Measurements from ENCODE around the gene REEP1. TPM values are rescaled to one million over a fixed set of nuclear protein-coding genes. Genes with fewer than 3 reads are reported as not detected.

Gene REEP1
- polyA plus RNA-seq, 1 donor (not counting 4 experiments of a cell fraction or from before 2014, with no cell fraction given), result 0.30 TPM

DNA sequence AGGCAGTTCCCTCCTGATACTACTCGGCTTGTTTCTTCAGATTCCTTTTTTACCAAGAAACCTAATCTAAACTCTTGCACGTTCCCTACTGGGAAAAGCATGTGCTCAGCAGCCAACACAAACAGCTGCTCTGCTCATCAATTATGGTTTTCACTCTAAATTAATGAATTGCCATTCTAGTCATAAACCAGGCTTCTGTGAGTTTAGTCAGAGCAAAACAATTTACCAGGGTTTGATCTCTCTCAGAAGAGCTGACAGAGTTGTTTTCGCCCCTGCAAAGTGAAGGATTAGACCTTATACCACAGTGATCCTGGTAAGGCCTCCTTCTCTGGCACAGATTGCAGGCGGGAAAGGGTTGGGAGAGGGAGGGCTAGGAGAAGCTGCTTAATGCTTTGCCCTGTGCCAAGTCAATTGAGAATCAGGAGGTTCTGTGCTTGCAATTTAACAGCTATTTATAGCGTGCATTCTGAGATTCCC lies 57.2 kb downstream of the REEP1 start:
- dilution Hi-C loops (cut with MboI; ENCODE audit: extremely low pct_ligation_motif_present, low sequenced_read_pairs), result no loop called here
- DNase-seq (ENCODE audit: low read depth, low spot score) (no peak), FAIRE-seq (no peak)
- Histone ChIP-seq H3K4me3 (ENCODE audit: control insufficient read depth in 2 of 3, extremely low read depth in 1 of 3, insufficient read depth in 2 of 3, low read depth in 1 of 3, low read length in 3 of 3) (no peak overlapping the region), H3K79me2 (ENCODE audit: control insufficient read depth, insufficient read depth, low read length) (no peaks in the 10 kb centered on the region), H2AFZ (ENCODE audit: control insufficient read depth, low read length) (no peak overlapping the region), H3K27ac (ENCODE audit: control insufficient read depth, insufficient read depth, low read length) (no peak overlapping the region), H3K4me1 (ENCODE audit: control insufficient read depth, extremely low read depth, insufficient read depth, low read length) (no peaks in the 10 kb centered on the region), H3K36me3 (ENCODE audit: control insufficient read depth in 2 of 2, extremely low read depth in 1 of 2, insufficient read depth in 2 of 2, low read length in 2 of 2) (no peaks in the 10 kb centered on the region), H3K27me3 (ENCODE audit: control insufficient read depth, extremely low read depth, insufficient read depth, low read length) (peaks cover 10% of the 10 kb centered on the region), H3K9ac (ENCODE audit: control insufficient read depth, extremely low read depth, insufficient read depth, low read length) (no peak overlapping the region), H3K9me1 (ENCODE audit: control insufficient read depth, extremely low read depth, insufficient read depth, low read length) (no peaks in the 10 kb centered on the region), H4K20me1 (ENCODE audit: control insufficient read depth, extremely low read depth, insufficient read depth, low read length) (no peaks in the 10 kb centered on the region), H3K9me3 (ENCODE audit: control insufficient read depth, low read depth, low read length) (no peaks in the 10 kb centered on the region), H3K4me2 (ENCODE audit: control insufficient read depth, extremely low read depth, insufficient read depth, low read depth, low read length) (no peak overlapping the region)
- TF ChIP-seq EZH2 (IDR thresholded peaks at IDR 0.05; ENCODE audit: low read length), result no peak
- TF ChIP-seq, protein P1, sequence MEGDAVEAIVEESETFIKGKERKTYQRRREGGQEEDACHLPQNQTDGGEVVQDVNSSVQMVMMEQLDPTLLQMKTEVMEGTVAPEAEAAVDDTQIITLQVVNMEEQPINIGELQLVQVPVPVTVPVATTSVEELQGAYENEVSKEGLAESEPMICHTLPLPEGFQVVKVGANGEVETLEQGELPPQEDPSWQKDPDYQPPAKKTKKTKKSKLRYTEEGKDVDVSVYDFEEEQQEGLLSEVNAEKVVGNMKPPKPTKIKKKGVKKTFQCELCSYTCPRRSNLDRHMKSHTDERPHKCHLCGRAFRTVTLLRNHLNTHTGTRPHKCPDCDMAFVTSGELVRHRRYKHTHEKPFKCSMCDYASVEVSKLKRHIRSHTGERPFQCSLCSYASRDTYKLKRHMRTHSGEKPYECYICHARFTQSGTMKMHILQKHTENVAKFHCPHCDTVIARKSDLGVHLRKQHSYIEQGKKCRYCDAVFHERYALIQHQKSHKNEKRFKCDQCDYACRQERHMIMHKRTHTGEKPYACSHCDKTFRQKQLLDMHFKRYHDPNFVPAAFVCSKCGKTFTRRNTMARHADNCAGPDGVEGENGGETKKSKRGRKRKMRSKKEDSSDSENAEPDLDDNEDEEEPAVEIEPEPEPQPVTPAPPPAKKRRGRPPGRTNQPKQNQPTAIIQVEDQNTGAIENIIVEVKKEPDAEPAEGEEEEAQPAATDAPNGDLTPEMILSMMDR (optimal IDR thresholded peaks at IDR 0.05 in 1 of 3, IDR thresholded peaks at IDR 0.05 in 1 of 3, conservative IDR thresholded peaks at IDR 0.05 in 1 of 3; ENCODE audit: extremely low read depth in 1 of 3, insufficient read depth in 2 of 3, low read length in 3 of 3), result no peak

DNA sequence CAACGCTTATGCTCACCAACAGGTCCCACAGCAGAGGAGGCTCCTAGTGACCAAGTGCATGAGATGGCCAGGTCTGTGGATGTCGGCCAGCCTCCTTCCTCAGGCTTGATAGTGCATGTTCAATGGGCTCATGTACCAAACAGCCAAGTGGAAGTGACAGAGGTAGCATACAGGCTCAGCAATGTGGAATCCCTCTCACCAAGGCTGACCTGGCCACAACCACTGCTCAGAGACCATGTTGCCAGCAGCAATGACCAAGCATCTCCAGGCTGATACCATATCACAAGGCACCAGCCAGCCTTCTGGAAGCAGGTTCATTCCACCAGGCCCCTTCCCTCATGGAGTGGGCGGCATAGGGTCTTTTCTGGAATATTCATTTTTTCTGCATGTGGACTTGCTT lies 61.5 kb downstream of the REEP1 start:
- H4K20me1 ChIP-seq (ENCODE audit: control insufficient read depth, extremely low read depth, insufficient read depth, low read length), result no peaks in the 10 kb centered on the region
- no peaks in the 10 kb centered on the region for H3K9me1 ChIP-seq (ENCODE audit: control insufficient read depth, extremely low read depth, insufficient read depth, low read length)
- H3K36me3 ChIP-seq (ENCODE audit: control insufficient read depth in 2 of 2, extremely low read depth in 1 of 2, insufficient read depth in 2 of 2, low read length in 2 of 2), result no peaks in the 10 kb centered on the region
- H3K4me3 ChIP-seq (ENCODE audit: control insufficient read depth in 2 of 3, extremely low read depth in 1 of 3, insufficient read depth in 2 of 3, low read depth in 1 of 3, low read length in 3 of 3), result no peak overlapping the region
- H3K9ac ChIP-seq (ENCODE audit: control insufficient read depth, extremely low read depth, insufficient read depth, low read length), result no peak overlapping the region
- H3K27me3 ChIP-seq (ENCODE audit: control insufficient read depth, extremely low read depth, insufficient read depth, low read length), result peaks cover 10% of the 10 kb centered on the region
- FAIRE-seq (no peak), DNase-seq (ENCODE audit: low read depth, low spot score) (no peak)
- dilution Hi-C loops (cut with MboI; ENCODE audit: extremely low pct_ligation_motif_present, low sequenced_read_pairs), result no loop called here
- no peaks in the 10 kb centered on the region for H3K79me2 ChIP-seq (ENCODE audit: control insufficient read depth, insufficient read depth, low read length)
- H3K4me1 ChIP-seq (ENCODE audit: control insufficient read depth, extremely low read depth, insufficient read depth, low read length), result no peaks in the 10 kb centered on the region
- no peak overlapping the region for H3K4me2 ChIP-seq (ENCODE audit: control insufficient read depth, extremely low read depth, insufficient read depth, low read depth, low read length)
- H3K27ac ChIP-seq (ENCODE audit: control insufficient read depth, insufficient read depth, low read length), result no peak overlapping the region
- no peak overlapping the region for H2AFZ ChIP-seq (ENCODE audit: control insufficient read depth, low read length)
- no peaks in the 10 kb centered on the region for H3K9me3 ChIP-seq (ENCODE audit: control insufficient read depth, low read depth, low read length)
- no peak for TF ChIP-seq EZH2 (IDR thresholded peaks at IDR 0.05; ENCODE audit: low read length)
- TF ChIP-seq, protein P1 (optimal IDR thresholded peaks at IDR 0.05 in 1 of 3, IDR thresholded peaks at IDR 0.05 in 1 of 3, conservative IDR thresholded peaks at IDR 0.05 in 1 of 3; ENCODE audit: extremely low read depth in 1 of 3, insufficient read depth in 2 of 3, low read length in 3 of 3), result no peak

Measured in keratinocyte (primary cell).